Endothelial cell of umbilical vein (primary cell): ENCODE results near the gene GLMN. TPM values are rescaled to one million over a fixed set of nuclear protein-coding genes. Genes with fewer than 3 reads are reported as not detected.

Experiments used
- BruUV-seq: library from RNA; stranded (reverse); fragments of 400-500 nt; replicated peaks from 2 replicates; lab custom pipeline; 2021; lab: Mats Ljungman, UMichigan
- CTCF ChIA-PET: fragments of 300-600, 350-600 bp; sonication (Branson Sonifier 250); formaldehyde crosslinking; loops from one replicate; lab custom pipeline; 2021; ENCODE audit warnings: antibody characterized with exemption, inconsistent platforms; lab: Charles Lee
- POLR2A ChIA-PET: fragments of 300-600, 350-600 bp; sonication (Branson Sonifier 250); formaldehyde crosslinking; loops from one replicate; lab custom pipeline; 2021; ENCODE audit warnings: antibody characterized with exemption, inconsistent platforms; lab: Charles Lee
- DNase-seq: peaks from one replicate; pipeline ENCODE4 v3.0.0-alpha.2; 2011; ENCODE audit warnings: low read depth, low spot score
- FAIRE-seq: peaks from 2 replicates; lab custom pipeline; 2011; peaks lifted over from hg19 to GRCh38; lab: Jason Lieb, UNC
- H2AFZ ChIP-seq: 2 replicates; pipeline ENCODE4 v1.6.0; 2012; ENCODE audit warnings: low read depth, low read length, control low read depth, inconsistent platforms
- H3K27ac ChIP-seq: 2 replicates; pipeline ENCODE4 v1.5.1; 2011; ENCODE audit warnings: low read depth, mild to moderate bottlenecking, control low read depth, low read length, moderate library complexity; ENCODE audit not compliant: insufficient read depth
- H3K27me3 ChIP-seq, 2 experiments: 2 replicates each; pipeline versions ENCODE4 v1.6.0 to v1.6.1; 2011; ENCODE audit warnings: low read length in 2 of 2, mixed read lengths in 1 of 2; ENCODE audit not compliant: control insufficient read depth in 2 of 2, insufficient read depth in 2 of 2
- H3K36me3 ChIP-seq, 2 experiments: 2 replicates in 1 of 2; 3 replicates in 1 of 2; pipeline ENCODE4 v1.5.1; 2011; ENCODE audit warnings: low read length in 2 of 2, mild to moderate bottlenecking in 1 of 2, moderate library complexity in 1 of 2; ENCODE audit not compliant: control insufficient read depth in 2 of 2, insufficient read depth in 2 of 2; ENCODE audit errors: extremely low read depth in 1 of 2
- H3K4me1 ChIP-seq: 3 replicates; pipeline ENCODE4 v1.5.1; 2011; ENCODE audit warnings: mild to moderate bottlenecking, low read length; ENCODE audit not compliant: control insufficient read depth, insufficient read depth; ENCODE audit errors: extremely low read depth
- H3K4me2 ChIP-seq: 2 replicates; pipeline ENCODE4 v1.6.1; 2011; ENCODE audit warnings: low read length, control low read depth, mixed read lengths; ENCODE audit not compliant: insufficient read depth
- H3K4me3 ChIP-seq, 3 experiments: fragments of 200-600 bp in 1 of 3; sonication (generic), shearing (Covaris generic) in 1 of 3; replicated peaks in 1 of 3; 2 replicates each; pipeline ENCODE4 v1.5.1; 2011 to 2016; ENCODE audit warnings: control low read depth in 3 of 3, low read length in 3 of 3, mild to moderate bottlenecking in 2 of 3, inconsistent platforms in 1 of 3, low read depth in 1 of 3, moderate library complexity in 1 of 3; ENCODE audit not compliant: insufficient read depth in 1 of 3
- H3K79me2 ChIP-seq: 2 replicates; pipeline ENCODE4 v1.6.0; 2012; ENCODE audit warnings: low read length, inconsistent platforms; ENCODE audit not compliant: control insufficient read depth, insufficient read depth
- H3K9ac ChIP-seq: replicated peaks from 2 replicates; pipeline ENCODE3; 2011; ENCODE audit warnings: low read length, control low read depth; ENCODE audit not compliant: insufficient read depth; ENCODE audit errors: extremely low read depth
- H3K9me1 ChIP-seq: replicated peaks from 3 replicates; pipeline ENCODE4 v1.6.0; 2011; ENCODE audit warnings: mild to moderate bottlenecking, low read length; ENCODE audit not compliant: control insufficient read depth, insufficient read depth; ENCODE audit errors: extremely low read depth
- H3K9me3 ChIP-seq: replicated peaks from 2 replicates; pipeline ENCODE4 v1.5.1; 2012; ENCODE audit warnings: low read length, inconsistent platforms; ENCODE audit not compliant: control insufficient read depth, insufficient read depth
- H4K20me1 ChIP-seq: replicated peaks from 2 replicates; pipeline ENCODE3; 2011; ENCODE audit warnings: mild to moderate bottlenecking, low read length; ENCODE audit not compliant: control insufficient read depth, insufficient read depth; ENCODE audit errors: extremely low read depth
- EZH2 ChIP-seq: IDR thresholded peaks from 2 replicates; pipeline ENCODE4 v1.6.1; 2012; ENCODE audit warnings: borderline replicate concordance, low read depth, mild to moderate bottlenecking, moderate library complexity, low read length, inconsistent platforms; ENCODE audit not compliant: severe bottlenecking
- FOS ChIP-seq: IDR thresholded peaks from 2 replicates; pipeline ENCODE4 v1.6.1; 2011; ENCODE audit warnings: mild to moderate bottlenecking, low read length, moderate library complexity, borderline replicate concordance; ENCODE audit not compliant: insufficient read depth
- GATA2 ChIP-seq: IDR thresholded peaks from 2 replicates; pipeline ENCODE4 v1.7.0; 2011; ENCODE audit warnings: low read depth, mild to moderate bottlenecking, moderate library complexity, mixed read lengths, low read length; ENCODE audit not compliant: insufficient read length, insufficient read depth
- JUN ChIP-seq: IDR thresholded peaks from 2 replicates; pipeline ENCODE4 v1.6.1; 2011; ENCODE audit warnings: borderline replicate concordance, low read depth; ENCODE audit not compliant: insufficient read length, insufficient read depth
- MAX ChIP-seq: IDR thresholded peaks from 2 replicates; pipeline ENCODE4 v1.6.1; 2011; ENCODE audit not compliant: insufficient read depth, insufficient read length
- MYC ChIP-seq: IDR thresholded peaks from one replicate; pipeline ENCODE4 v1.6.1; 2011; ENCODE audit warnings: mild to moderate bottlenecking, low read depth, low read length
- POLR2A ChIP-seq: IDR thresholded peaks from 2 replicates; pipeline ENCODE4 v1.6.1; 2012; ENCODE audit warnings: low read depth, mild to moderate bottlenecking, control low read depth, low read length
- POLR2AphosphoS5 ChIP-seq: IDR thresholded peaks from 2 replicates; pipeline ENCODE4 v1.6.1; 2012; ENCODE audit warnings: low read depth, mild to moderate bottlenecking, control low read depth, low read length, moderate library complexity; ENCODE audit not compliant: insufficient read depth
- dilution Hi-C: fragments of 300-500 bp; cut with MboI; formaldehyde crosslinking; loops from one replicate; pipeline ENCODE4 v1.15.0; 2019; ENCODE audit warnings: low sequenced_read_pairs; ENCODE audit not compliant: extremely low pct_ligation_motif_present
- intact Hi-C: fragments of 100-400 bp; cut with micrococcal nuclease; formaldehyde crosslinking; loops from one replicate; pipeline ENCODE4 v1.10.0; 2022
- polyA plus RNA-seq, 4 experiments: library from polyadenylated mRNA; depleted of rRNA in 3 of 4; stranded (reverse) in 3 of 4; unstranded in 1 of 4; fragments of >200 nt; gene quantifications; 2 replicates each; pipeline versions ENCODE4 v1.2.1 to v1.2.3, GENCODE V29; 2011 to 2012; ENCODE audit warnings: missing spikeins in 1 of 4
- total RNA-seq: library from RNA; stranded (reverse); gene quantifications from 2 replicates; pipeline ENCODE4 v1.2.3, GENCODE V29; 2021
- TF ChIP-seq, protein P1 (sequence below), 2 donors: IDR thresholded peaks; 1 replicate in 1 of 2; 2 replicates in 1 of 2; pipeline ENCODE4 v1.5.1; 2011; ENCODE audit warnings: low read length in 2 of 2, mild to moderate bottlenecking in 2 of 2, moderate library complexity in 2 of 2, control low read depth in 1 of 2, inconsistent platforms in 1 of 2, low read depth in 1 of 2; ENCODE audit not compliant: insufficient read depth in 1 of 2; ENCODE audit errors: extremely low read depth in 1 of 2

Gene GLMN
- total and polyA plus RNA-seq, 2 donors (not counting 3 experiments of a cell fraction or from before 2014, with no cell fraction given): 2.4 to 13.2 TPM

DNA sequence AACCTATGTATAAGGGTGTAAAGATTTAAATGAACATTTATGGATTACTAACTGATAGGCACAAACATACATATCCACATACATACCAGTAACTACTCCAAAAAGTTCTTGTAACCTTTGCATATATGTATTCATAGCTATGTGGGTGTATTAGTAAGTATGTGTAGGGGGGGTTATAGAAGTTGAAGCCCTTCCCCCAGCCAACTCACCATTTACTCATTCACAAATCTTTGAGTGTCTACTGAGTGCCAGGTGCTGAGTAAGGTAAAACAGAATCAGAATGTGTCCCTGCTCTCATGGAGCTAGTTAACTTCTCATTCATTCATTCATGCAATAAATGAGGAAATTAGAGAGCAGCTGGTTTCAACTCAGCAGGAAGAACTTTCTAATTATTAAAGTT, 79.8 kb downstream of the GLMN start:
- Histone ChIP-seq H3K27me3 (no peaks in the 10 kb centered on the region), H3K79me2 (no peaks in the 10 kb centered on the region), H2AFZ (no peak overlapping the region), H4K20me1 (no peaks in the 10 kb centered on the region), H3K27ac (no peak overlapping the region), H3K4me2 (no peak overlapping the region), H3K9me1 (no peaks in the 10 kb centered on the region), H3K9me3 (no peaks in the 10 kb centered on the region), H3K9ac (no peak overlapping the region), H3K4me3 (no peak overlapping the region), H3K36me3 (no peaks in the 10 kb centered on the region), H3K4me1 (no peaks in the 10 kb centered on the region)
- intact Hi-C loops: no loop called here
- dilution Hi-C loops: no loop called here
- no TSS peak for BruUV-seq
- DNase-seq (no peak), FAIRE-seq (no peak)
- CTCF ChIA-PET: interaction anchor here (1.1 kb wide), 1 partner anchor 72 kb away, joined by 4 read pairs; no protein-coding TSS in a partner anchor
- TF ChIP-seq EZH2 (no peak), FOS (no peak), MAX (no peak), POLR2AphosphoS5 (no peak), MYC (no peak), POLR2A (no peak), GATA2 (no peak), JUN (no peak)
- TF ChIP-seq, protein P1, sequence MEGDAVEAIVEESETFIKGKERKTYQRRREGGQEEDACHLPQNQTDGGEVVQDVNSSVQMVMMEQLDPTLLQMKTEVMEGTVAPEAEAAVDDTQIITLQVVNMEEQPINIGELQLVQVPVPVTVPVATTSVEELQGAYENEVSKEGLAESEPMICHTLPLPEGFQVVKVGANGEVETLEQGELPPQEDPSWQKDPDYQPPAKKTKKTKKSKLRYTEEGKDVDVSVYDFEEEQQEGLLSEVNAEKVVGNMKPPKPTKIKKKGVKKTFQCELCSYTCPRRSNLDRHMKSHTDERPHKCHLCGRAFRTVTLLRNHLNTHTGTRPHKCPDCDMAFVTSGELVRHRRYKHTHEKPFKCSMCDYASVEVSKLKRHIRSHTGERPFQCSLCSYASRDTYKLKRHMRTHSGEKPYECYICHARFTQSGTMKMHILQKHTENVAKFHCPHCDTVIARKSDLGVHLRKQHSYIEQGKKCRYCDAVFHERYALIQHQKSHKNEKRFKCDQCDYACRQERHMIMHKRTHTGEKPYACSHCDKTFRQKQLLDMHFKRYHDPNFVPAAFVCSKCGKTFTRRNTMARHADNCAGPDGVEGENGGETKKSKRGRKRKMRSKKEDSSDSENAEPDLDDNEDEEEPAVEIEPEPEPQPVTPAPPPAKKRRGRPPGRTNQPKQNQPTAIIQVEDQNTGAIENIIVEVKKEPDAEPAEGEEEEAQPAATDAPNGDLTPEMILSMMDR (IDR thresholded peaks at IDR 0.05; ENCODE audit: extremely low read depth in 1 of 2, insufficient read depth in 1 of 2, low read depth in 1 of 2, low read length in 2 of 2): no peak
- POLR2A ChIA-PET: no interaction called here
